Caco-2 (cell line): ENCODE data around the gene CCNJL. TPM values are rescaled to one million over a fixed set of nuclear protein-coding genes. Genes with fewer than 3 reads are reported as not detected.
A peak's percentile ranks its signal among the peaks of the same experiment; 100 is the strongest.

Source experiments
- BruUV-seq: library from RNA; stranded (reverse); fragments of 400-500 nt; replicated peaks from 2 replicates; lab custom pipeline; 2021; lab: Mats Ljungman, UMichigan
- CTCF ChIA-PET: fragments of 300-600 bp; sonication (Branson Sonifier 250); formaldehyde crosslinking; loops from one replicate; lab custom pipeline; 2022; ENCODE audit warnings: antibody characterized with exemption; lab: Charles Lee
- POLR2A ChIA-PET: fragments of 300-600 bp; sonication (Branson Sonifier 250); formaldehyde crosslinking; loops from one replicate; lab custom pipeline; 2022; ENCODE audit warnings: antibody characterized with exemption; lab: Charles Lee
- DNase-seq, 2 experiments: peaks; one replicate each; pipeline versions ENCODE4 v3.0.0 to v3.0.0-alpha.2; 2020 to 2022
- H3K27me3 ChIP-seq: replicated peaks from 2 replicates; pipeline ENCODE4 v1.6.0; 2011; ENCODE audit warnings: low read length; ENCODE audit not compliant: control insufficient read depth, insufficient read depth
- H3K36me3 ChIP-seq: 2 replicates; pipeline ENCODE4 v1.5.1; 2011; ENCODE audit warnings: low read length; ENCODE audit not compliant: control insufficient read depth, insufficient read depth
- H3K4me1 ChIP-seq: fragments of 250-450 bp; sonication (Bioruptor Pico); 2 replicates; pipeline ENCODE4 v1.5.1; 2020; ENCODE audit warnings: mild to moderate bottlenecking
- H3K4me3 ChIP-seq: 2 replicates; pipeline ENCODE4 v1.5.1; 2011; ENCODE audit warnings: low read depth, mild to moderate bottlenecking, control low read depth, low read length
- H3K9me3 ChIP-seq: fragments of 250-450 bp; sonication (Bioruptor Pico); 2 replicates; pipeline ENCODE4 v1.5.1; 2020; ENCODE audit warnings: mild to moderate bottlenecking, moderate library complexity
- H3K27ac Mint-ChIP-seq: one replicate; pipeline ENCODE4 v1.8.0; 2022; ENCODE audit warnings: mixed read lengths; ENCODE audit not compliant: unreplicated experiment
- H3K27me3 Mint-ChIP-seq: one replicate; pipeline ENCODE4 v1.8.0; 2022; ENCODE audit warnings: mixed read lengths; ENCODE audit not compliant: insufficient read depth, unreplicated experiment
- H3K36me3 Mint-ChIP-seq: one replicate; pipeline ENCODE4 v1.8.0; 2022; ENCODE audit warnings: mild to moderate bottlenecking, mixed read lengths; ENCODE audit not compliant: insufficient read depth, unreplicated experiment
- H3K4me1 Mint-ChIP-seq: one replicate; pipeline ENCODE4 v1.8.0; 2022; ENCODE audit warnings: low read depth, mixed read lengths; ENCODE audit not compliant: unreplicated experiment
- H3K4me3 Mint-ChIP-seq: one replicate; pipeline ENCODE4 v1.8.0; 2022; ENCODE audit warnings: mild to moderate bottlenecking, moderate library complexity, mixed read lengths; ENCODE audit not compliant: unreplicated experiment
- H3K9me3 Mint-ChIP-seq: one replicate; pipeline ENCODE4 v1.8.0; 2022; ENCODE audit warnings: mixed read lengths; ENCODE audit not compliant: unreplicated experiment
- CTCF ChIP-seq, 2 experiments: fragments of 200-600 bp in 1 of 2; IDR thresholded peaks; 1 replicate in 1 of 2; 2 replicates in 1 of 2; pipeline versions ENCODE4 v1.5.1 to v1.8.0; 2011 to 2022; ENCODE audit warnings: antibody characterized with exemption in 1 of 2, control low read depth in 1 of 2, inconsistent platforms in 1 of 2, low read depth in 1 of 2, low read length in 1 of 2, mild to moderate bottlenecking in 1 of 2, moderate library complexity in 1 of 2; ENCODE audit not compliant: insufficient read depth in 1 of 2, severe bottlenecking in 1 of 2, unreplicated experiment in 1 of 2
- intact Hi-C: fragments of 100-400 bp; cut with micrococcal nuclease; formaldehyde crosslinking; loops from one replicate; pipeline ENCODE4 v1.10.0; 2022; ENCODE audit not compliant: unreplicated experiment
- total RNA-seq: library from RNA; stranded (reverse); gene quantifications from 2 replicates; pipeline ENCODE4 v1.2.3, GENCODE V29; 2022

The CCNJL gene
- total RNA-seq, 1 experiment from 2014 or later: 17.4 TPM

GRCh38 chr5:160280384-160281095 is 31.8 kb downstream of the CCNJL start:
- Histone ChIP-seq H3K4me1 (peaks cover 29% of the 10 kb centered on the region), H3K27me3 (no peaks in the 10 kb centered on the region), H3K36me3 (peaks cover 3% of the 10 kb centered on the region), H3K4me3 (no peak overlapping the region), H3K9me3 (no peaks in the 10 kb centered on the region)
- no peaks in the 10 kb centered on the region for H3K27me3 Mint-ChIP-seq
- intact Hi-C loops: loop anchor here (1.0 kb wide), 1 partner anchor 19 kb away; no protein-coding TSS in a partner anchor
- peaks cover 11% of the 10 kb centered on the region for H3K36me3 Mint-ChIP-seq
- peak; percentile 62 to 73 for DNase-seq
- H3K4me3 Mint-ChIP-seq: no peak overlapping the region
- peak overlapping the region; percentile 48 for H3K27ac Mint-ChIP-seq
- H3K9me3 Mint-ChIP-seq: no peaks in the 10 kb centered on the region
- CTCF ChIA-PET: no interaction called here
- no peak for TF ChIP-seq CTCF (IDR thresholded peaks at IDR 0.05; ENCODE audit: insufficient read depth in 1 of 2, low read depth in 1 of 2, low read length in 1 of 2, severe bottlenecking in 1 of 2, unreplicated experiment in 1 of 2)
- peaks cover 24% of the 10 kb centered on the region for H3K4me1 Mint-ChIP-seq
- no TSS peak for BruUV-seq
- POLR2A ChIA-PET: no interaction called here

DNA sequence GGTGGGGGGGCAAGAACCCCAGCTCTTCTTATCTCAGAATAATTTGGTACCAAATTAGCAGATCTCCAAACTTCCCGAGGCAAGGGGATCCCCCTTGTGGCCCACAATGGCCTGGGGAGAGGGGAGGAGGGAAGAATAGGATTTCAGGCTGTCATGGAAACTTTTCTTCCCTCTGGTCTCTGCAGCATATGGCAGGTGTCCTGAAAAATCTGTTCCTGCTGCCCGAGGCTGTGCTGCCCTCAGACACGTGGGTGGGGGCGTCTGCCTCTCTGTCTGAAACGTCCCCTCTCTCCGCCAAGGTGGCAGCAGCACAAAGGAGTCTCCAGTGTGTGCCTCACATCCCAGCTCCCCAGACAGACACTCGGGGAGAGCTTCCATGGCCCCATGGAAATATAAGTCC is 34.0 kb downstream of the CCNJL start:
- CTCF ChIA-PET: no interaction called here
- Histone ChIP-seq H3K4me1 (peaks cover 29% of the 10 kb centered on the region), H3K36me3 (peaks cover 3% of the 10 kb centered on the region), H3K9me3 (no peaks in the 10 kb centered on the region), H3K4me3 (no peak overlapping the region), H3K27me3 (no peaks in the 10 kb centered on the region)
- TF ChIP-seq CTCF (IDR thresholded peaks at IDR 0.05; ENCODE audit: insufficient read depth in 1 of 2, low read depth in 1 of 2, low read length in 1 of 2, severe bottlenecking in 1 of 2, unreplicated experiment in 1 of 2): no peak
- DNase-seq: no peak
- H3K27ac Mint-ChIP-seq: no peak overlapping the region
- H3K4me1 Mint-ChIP-seq: peaks cover 24% of the 10 kb centered on the region
- H3K4me3 Mint-ChIP-seq: no peak overlapping the region
- H3K9me3 Mint-ChIP-seq: no peaks in the 10 kb centered on the region
- no TSS peak for BruUV-seq
- peaks cover 19% of the 10 kb centered on the region for H3K36me3 Mint-ChIP-seq
- POLR2A ChIA-PET: no interaction called here
- H3K27me3 Mint-ChIP-seq: no peaks in the 10 kb centered on the region
- intact Hi-C loops: no loop called here

DNA sequence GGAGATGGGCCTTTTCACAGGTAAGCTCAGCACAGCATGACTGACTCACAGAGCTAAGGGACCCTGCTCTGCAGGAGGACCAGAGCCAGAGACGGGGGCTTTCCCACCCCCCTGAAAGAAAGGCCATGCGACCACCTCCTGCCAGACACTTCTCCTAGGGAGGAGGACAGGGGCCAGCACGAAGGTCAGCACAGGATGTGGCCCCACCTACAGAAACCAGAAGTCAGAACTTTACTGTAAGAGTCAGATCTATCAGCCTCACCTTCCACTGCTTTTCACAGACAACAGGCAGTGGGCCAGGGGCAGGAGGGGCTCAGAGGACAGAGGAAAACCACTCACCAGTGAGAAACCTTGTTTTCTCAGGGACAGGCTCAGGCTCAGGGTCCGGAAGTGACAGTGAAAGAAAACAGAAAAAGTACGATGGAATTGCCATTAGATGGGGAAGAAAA is 37.9 kb downstream of the CCNJL start:
- Histone ChIP-seq H3K9me3 (no peaks in the 10 kb centered on the region), H3K4me3 (no peak overlapping the region), H3K27me3 (no peaks in the 10 kb centered on the region), H3K4me1 (peaks cover 6% of the 10 kb centered on the region), H3K36me3 (no peaks in the 10 kb centered on the region; the same call in none of the 2 replicates)
- H3K27me3 Mint-ChIP-seq: no peaks in the 10 kb centered on the region
- H3K27ac Mint-ChIP-seq: no peak overlapping the region
- CTCF ChIA-PET: interaction anchor here (0.7 kb wide), 1 partner anchor 63 kb away, joined by 4 read pairs; no protein-coding TSS in a partner anchor
- peaks cover 26% of the 10 kb centered on the region for H3K36me3 Mint-ChIP-seq
- H3K9me3 Mint-ChIP-seq: no peaks in the 10 kb centered on the region
- POLR2A ChIA-PET: no interaction called here
- no peak overlapping the region for H3K4me3 Mint-ChIP-seq
- intact Hi-C loops: no loop called here
- TF ChIP-seq CTCF (IDR thresholded peaks at IDR 0.05; ENCODE audit: insufficient read depth in 1 of 2, low read depth in 1 of 2, low read length in 1 of 2, severe bottlenecking in 1 of 2, unreplicated experiment in 1 of 2): no peak
- H3K4me1 Mint-ChIP-seq: peaks cover 8% of the 10 kb centered on the region
- DNase-seq: no peak
- no TSS peak for BruUV-seq
